GM12891 (cell line): ENCODE measurements around the gene DEPDC5.

ENCODE experiments used
- POLR2AphosphoS5 ChIP-seq: IDR thresholded peaks from 2 replicates; pipeline ENCODE4 v1.6.1; 2011; ENCODE audit warnings: low read depth, low read length, control low read depth
- TAF1 ChIP-seq: IDR thresholded peaks from 2 replicates; pipeline ENCODE4 v1.6.1; 2011; ENCODE audit warnings: low read depth, low read length, control low read depth

GRCh38 chr22:31836010-31836409 is 82.2 kb downstream of the DEPDC5 start:
- TF ChIP-seq POLR2AphosphoS5 (no peak), TAF1 (no peak)
